CD4-positive, alpha-beta T cell treated with Interleukin-21 for 1 hour (primary cell): Measurements from ENCODE around the gene DYNLL2.
"Not testable (repeated sequence)": the region's sequence is repeated elsewhere in the genome, so short reads cannot be mapped to it uniquely, and the experiment has no call there.

Source experiments
- DNase-seq: peaks from one replicate; pipeline ENCODE4 v3.0.0-alpha.2; 2020

Gene DYNLL2

GRCh38 chr17:58073266-58073665 is 10.0 kb upstream of the DYNLL2 start:
- not testable (repeated sequence) for DNase-seq

GRCh38 chr17:58074406-58074805 is 8.8 kb upstream of the DYNLL2 start:
- DNase-seq = not testable (repeated sequence)

GRCh38 chr17:58079300-58080033 is 3.8 kb upstream of the DYNLL2 start:
- no peak for DNase-seq

GRCh38 chr17:58081646-58082340 is 1.4 kb upstream of the DYNLL2 start:
- DNase-seq = no peak

GRCh38 chr17:58082341-58082869 is 814 bp upstream of the DYNLL2 start:
- DNase-seq = no peak

GRCh38 chr17:58083491-58084316 is 485 bp downstream of the DYNLL2 start:
- peak; percentile 68 for DNase-seq

GRCh38 chr17:58084317-58084981 is 1.2 kb downstream of the DYNLL2 start:
- peak; percentile 70 for DNase-seq

- DNase-seq = no peak
Observed at GRCh38 chr17:58085039-58085715, 2.0 kb downstream of the DYNLL2 start.

- DNase-seq = no peak
Observed at GRCh38 chr17:58086953-58087352, 3.7 kb downstream of the DYNLL2 start.

- DNase-seq = no peak
Observed at GRCh38 chr17:58088624-58089023, 5.4 kb downstream of the DYNLL2 start.

GRCh38 chr17:58089111-58089510 is 5.9 kb downstream of the DYNLL2 start:
- DNase-seq = no peak

GRCh38 chr17:58091024-58091567 is 7.9 kb downstream of the DYNLL2 start:
- DNase-seq = no peak

- no peak for DNase-seq
Observed at GRCh38 chr17:58092101-58092796, 9.0 kb downstream of the DYNLL2 start.

- no peak for DNase-seq
Observed at GRCh38 chr17:58092797-58093385, 9.7 kb downstream of the DYNLL2 start.

- DNase-seq = no peak
Observed at GRCh38 chr17:58094118-58094517, 10.9 kb downstream of the DYNLL2 start.

GRCh38 chr17:58096892-58097291 is 13.7 kb downstream of the DYNLL2 start:
- no peak for DNase-seq

GRCh38 chr17:58097384-58098088 is 14.3 kb downstream of the DYNLL2 start:
- no peak for DNase-seq

GRCh38 chr17:58100506-58100905 is 17.3 kb downstream of the DYNLL2 start:
- no peak for DNase-seq

GRCh38 chr17:58101898-58102297 is 18.7 kb downstream of the DYNLL2 start:
- DNase-seq = not testable (repeated sequence)

- DNase-seq = no peak
Observed at GRCh38 chr17:58105093-58105492, 21.9 kb downstream of the DYNLL2 start.
